GM18861 (cell line): ENCODE measurements around the gene IRGC.
A peak's percentile ranks its signal among the peaks of the same experiment; 100 is the strongest.
"Not testable (repeated sequence)": the region's sequence is repeated elsewhere in the genome, so short reads cannot be mapped to it uniquely, and the experiment has no call there.

Experiments
- ATAC-seq: cut with Tn5 transposase; IDR thresholded peaks from one replicate; pipeline ENCODE4 v1.9.1; 2021; ENCODE audit not compliant: unreplicated experiment

IRGC gene

GRCh38 chr19:43752287-43752875 is 36.5 kb downstream of the IRGC start:
- no peak for ATAC-seq

- no peak for ATAC-seq
These were observed 38.3 kb downstream of the IRGC start for GRCh38 chr19:43754253-43754502.

GRCh38 chr19:43754503-43755255 is 38.8 kb downstream of the IRGC start, which contains the start of gene SMG9:
Gene SMG9, minus strand, starts transcription at chr19:43754962. Its CDS starts 4,221 bp downstream, at chr19:43750741.
- peak; percentile 39 for ATAC-seq

GRCh38 chr19:43755256-43755801 is 39.5 kb downstream of the IRGC start:
- no peak for ATAC-seq

GRCh38 chr19:43759515-43759914 is 43.6 kb downstream of the IRGC start:
- no peak for ATAC-seq

GRCh38 chr19:43760941-43761340 is 45.1 kb downstream of the IRGC start:
- no peak for ATAC-seq

- ATAC-seq: no peak
These were observed 46.9 kb downstream of the IRGC start for GRCh38 chr19:43762814-43763213.

GRCh38 chr19:43763473-43763939 is 47.6 kb downstream of the IRGC start:
- ATAC-seq: no peak

- ATAC-seq: not testable (repeated sequence)
These were observed 48.8 kb downstream of the IRGC start for GRCh38 chr19:43764684-43765083.

GRCh38 chr19:43765109-43765876 is 49.4 kb downstream of the IRGC start:
- peak; percentile 59 for ATAC-seq

GRCh38 chr19:43766755-43767043 is 50.8 kb downstream of the IRGC start:
- no peak for ATAC-seq

GRCh38 chr19:43767316-43767715 is 51.4 kb downstream of the IRGC start:
- ATAC-seq: no peak

- ATAC-seq: no peak
These were observed 51.9 kb downstream of the IRGC start for GRCh38 chr19:43767818-43768217.

- no peak for ATAC-seq
These were observed 52.6 kb downstream of the IRGC start for GRCh38 chr19:43768273-43769050.

- ATAC-seq: no peak
These were observed 53.4 kb downstream of the IRGC start for GRCh38 chr19:43769256-43769655.
